Karpas-422 (cell line): ENCODE measurements around the gene DNASE1L2. TPM values are rescaled to one million over a fixed set of nuclear protein-coding genes. Genes with fewer than 3 reads are reported as not detected.

Experiments
- small RNA-seq: library from RNA; depleted of rRNA; stranded (forward); fragments of <200 nt; gene quantifications from one replicate; pipeline ENCODE3, GENCODE V24; 2014
- total RNA-seq: library from RNA; depleted of rRNA; stranded (reverse); fragments of >200 nt; shearing (Covaris generic); gene quantifications from 2 replicates; pipeline ENCODE4 v1.2.3, GENCODE V29; 2014; ENCODE audit warnings: low replicate concordance; rRNA removed

DNASE1L2 gene
- total RNA-seq, 1 experiment from 2014 or later, result 0.78 TPM

Small RNA genes lying within 50 kb of the gene (small RNA-seq; reads per million reads assigned to genes)
- gene MIR3677, result not detected
- not detected for gene MIR4717

Other genes with a start within 250 kb of the DNASE1L2 start
- gene SYNGR3, start 246.5 kb upstream of the DNASE1L2 start, total RNA-seq, result 5.3 and 16.3 TPM in 2 replicates
- gene ZNF598, start 226.6 kb upstream of the DNASE1L2 start, total RNA-seq, result 12.6 and 20.5 TPM in 2 replicates
- 3.0 TPM in 1 of 2 replicates, not detected in the other for gene NPW, start 216.7 kb upstream of the DNASE1L2 start, total RNA-seq
- gene NHERF2, start 209.5 kb upstream of the DNASE1L2 start, total RNA-seq, result not detected in 2 replicates
- gene NTHL1, start 188.6 kb upstream of the DNASE1L2 start, total RNA-seq, result 23.2 and 52.2 TPM in 2 replicates
- 33.3 and 64.5 TPM in 2 replicates for gene TSC2, start 188.5 kb upstream of the DNASE1L2 start, total RNA-seq
- gene PKD1, start 100.5 kb upstream of the DNASE1L2 start, total RNA-seq, result 72.8 and 110 TPM in 2 replicates
- 12.8 and 15.0 TPM in 2 replicates for gene RAB26, start 87.8 kb upstream of the DNASE1L2 start, total RNA-seq
- 68.3 and 110 TPM in 2 replicates for gene TRAF7, start 80.7 kb upstream of the DNASE1L2 start, total RNA-seq
- gene CASKIN1, start 39.8 kb upstream of the DNASE1L2 start, total RNA-seq, result 0.14 TPM in 1 of 2 replicates, not detected in the other
- gene MLST8, start 31.0 kb upstream of the DNASE1L2 start, total RNA-seq, result 46.3 and 67.0 TPM in 2 replicates
- gene BRICD5, start 25.6 kb upstream of the DNASE1L2 start, total RNA-seq, result 3.7 and 7.9 TPM in 2 replicates
- gene PGP, start 21.6 kb upstream of the DNASE1L2 start, total RNA-seq, result 26.5 and 42.1 TPM in 2 replicates
- gene E4F1, start 12.9 kb upstream of the DNASE1L2 start, total RNA-seq, result 14.8 and 36.9 TPM in 2 replicates
- gene ECI1, start 15.1 kb downstream of the DNASE1L2 start, total RNA-seq, result 24.4 and 58.9 TPM in 2 replicates
- gene RNPS1, start 31.7 kb downstream of the DNASE1L2 start, total RNA-seq, result 125 and 158 TPM in 2 replicates
- gene ABCA3, start 104.3 kb downstream of the DNASE1L2 start, total RNA-seq, result 0.37 and 0.87 TPM in 2 replicates
- 13.5 and 15.1 TPM in 2 replicates for gene CCNF, start 193.0 kb downstream of the DNASE1L2 start, total RNA-seq
- 6.4 and 27.7 TPM in 2 replicates for gene TEDC2, start 223.7 kb downstream of the DNASE1L2 start, total RNA-seq
- gene NTN3, start 234.9 kb downstream of the DNASE1L2 start, total RNA-seq, result 0.45 and 0.94 TPM in 2 replicates
- gene TBC1D24, start 238.7 kb downstream of the DNASE1L2 start, total RNA-seq, result 15.8 and 20.5 TPM in 2 replicates